ENCODE data around the gene C21orf58.
"Not testable (repeated sequence)": the region's sequence is repeated elsewhere in the genome, so short reads cannot be mapped to it uniquely, and the experiment has no call there.

Gene C21orf58

DNA sequence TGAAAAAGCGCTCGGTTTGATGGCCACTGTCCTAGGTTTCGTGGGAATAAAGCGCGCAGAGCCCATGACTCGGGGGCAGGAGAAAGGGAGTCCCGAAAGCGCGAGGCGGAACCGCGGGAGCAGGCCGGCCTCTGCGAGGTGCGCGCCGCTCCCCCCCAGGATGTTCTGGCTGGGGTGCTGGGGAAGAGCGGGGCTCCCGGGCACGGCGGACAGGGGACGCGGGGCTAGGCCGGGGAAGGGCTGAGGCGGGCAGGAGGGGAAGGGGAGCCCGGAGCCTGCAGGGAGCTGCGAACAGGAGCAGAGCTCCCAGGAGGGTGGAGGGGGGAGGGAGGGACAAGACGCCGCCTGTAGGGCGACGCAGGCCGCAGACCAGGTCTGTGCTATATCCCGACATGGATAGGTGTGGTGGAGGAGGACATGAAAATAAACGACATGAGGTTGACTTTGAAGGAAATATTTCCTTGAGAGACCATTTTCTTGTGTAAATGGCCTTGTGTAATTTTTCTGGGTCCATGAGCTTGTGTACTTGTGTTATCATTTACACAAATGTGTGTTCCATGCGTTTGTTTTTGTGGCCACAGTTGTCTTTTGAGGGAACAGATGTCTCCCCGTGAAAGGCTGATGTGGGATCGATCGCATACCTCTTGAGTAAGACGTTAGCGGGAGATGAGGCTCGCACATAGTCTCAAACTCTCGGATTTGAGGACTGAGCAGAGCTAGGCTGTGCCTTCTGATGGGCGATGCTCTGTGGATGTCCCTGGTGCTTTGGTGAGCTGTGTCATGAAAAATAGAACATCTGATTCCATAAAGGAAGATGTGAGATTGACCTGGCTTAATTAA lies 1.6 kb upstream of the C21orf58 start:
- DNase-seq (ENCODE audit: low read depth, low spot score), result no peak

DNA sequence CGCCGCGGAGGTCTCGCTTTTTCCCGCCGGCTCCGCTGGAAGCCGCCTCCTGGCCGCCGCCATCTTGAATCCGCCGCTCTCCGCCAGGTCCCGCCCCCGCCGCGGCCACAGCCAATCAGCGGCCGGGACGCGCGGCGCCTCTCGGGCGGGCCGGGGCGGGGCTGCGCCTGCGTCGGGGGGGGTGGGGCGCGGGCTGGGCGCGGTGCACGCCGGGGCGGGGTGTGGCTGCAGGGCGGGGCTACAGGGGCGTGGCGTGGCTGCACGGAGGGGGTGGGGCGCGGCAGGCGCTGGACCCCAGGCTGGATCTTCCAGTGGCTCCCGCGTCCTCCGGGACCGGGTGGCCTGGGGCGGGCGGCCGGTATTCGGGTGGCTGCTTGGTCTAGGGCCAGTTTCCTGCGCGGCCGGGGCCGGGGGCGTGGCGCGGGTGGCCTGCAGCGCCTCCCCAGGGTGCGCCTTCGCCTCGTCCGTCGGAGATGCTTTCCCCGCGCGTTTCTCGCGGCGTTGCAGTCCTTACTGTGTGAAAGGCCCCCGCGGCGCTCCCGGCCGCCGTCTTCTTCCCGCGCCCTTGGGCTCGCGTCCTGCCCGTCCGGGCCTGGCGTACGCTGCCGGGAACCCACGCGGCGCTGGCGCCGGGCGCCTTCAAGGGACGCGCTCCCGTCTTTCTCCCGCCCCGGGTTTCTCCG lies 861 bp upstream of the C21orf58 start:
- peak; percentile 75 for DNase-seq (ENCODE audit: low read depth, low spot score)

DNA sequence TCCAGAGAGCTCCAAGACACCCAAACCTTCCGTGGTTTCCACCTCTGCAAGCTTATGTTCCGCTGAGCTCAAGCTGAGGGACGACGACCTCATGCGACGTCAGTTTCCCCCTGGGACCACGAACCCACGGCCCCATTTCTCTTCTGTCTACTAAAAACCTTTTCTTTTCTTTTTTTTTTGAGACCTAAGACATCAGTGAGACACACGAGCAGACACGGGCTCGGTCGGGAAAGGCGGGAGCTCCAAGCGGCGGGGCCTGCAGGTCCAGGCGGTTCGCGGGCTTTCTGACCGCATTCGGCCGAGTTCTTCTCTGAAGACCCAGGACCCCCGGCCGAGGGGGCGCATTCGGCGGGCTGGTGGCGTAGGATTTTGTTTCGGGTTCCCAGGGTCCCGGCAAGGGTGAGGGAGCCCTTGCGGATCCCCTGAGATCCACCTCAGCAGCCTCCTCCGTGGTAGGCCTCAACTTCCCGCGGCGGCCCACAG lies 402 bp downstream of the C21orf58 start:
- no peak for DNase-seq (ENCODE audit: low read depth, low spot score)

- DNase-seq (ENCODE audit: low read depth, low spot score), result no peak
These were observed 1.1 kb downstream of the C21orf58 start for GRCh38 chr21:46322351-46323226.

- no peak for DNase-seq (ENCODE audit: low read depth, low spot score)
These were observed 3.3 kb downstream of the C21orf58 start for GRCh38 chr21:46320331-46320801.

- DNase-seq (ENCODE audit: low read depth, low spot score), result no peak
These were observed 4.5 kb downstream of the C21orf58 start for GRCh38 chr21:46319186-46319585.

DNA sequence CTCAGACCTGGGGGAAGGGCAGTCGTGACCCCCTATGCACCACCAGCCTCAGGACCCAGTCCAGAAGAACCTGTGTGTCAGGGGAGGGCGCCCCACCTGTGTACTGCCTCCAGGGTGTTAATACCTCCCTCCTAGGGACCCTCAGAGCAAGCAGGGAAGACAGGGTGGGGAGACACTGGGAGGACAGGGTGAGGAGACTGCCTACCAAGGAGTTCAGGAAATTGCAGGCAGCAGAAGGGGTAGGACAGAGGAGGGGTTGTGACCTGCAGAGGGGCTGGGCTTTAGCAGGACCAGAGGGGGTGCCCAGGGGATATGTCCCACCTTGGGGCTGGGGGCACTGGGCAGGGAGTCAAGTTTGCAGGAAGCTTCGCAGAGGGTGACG lies 5.2 kb downstream of the C21orf58 start:
- DNase-seq (ENCODE audit: low read depth, low spot score), result no peak

DNA sequence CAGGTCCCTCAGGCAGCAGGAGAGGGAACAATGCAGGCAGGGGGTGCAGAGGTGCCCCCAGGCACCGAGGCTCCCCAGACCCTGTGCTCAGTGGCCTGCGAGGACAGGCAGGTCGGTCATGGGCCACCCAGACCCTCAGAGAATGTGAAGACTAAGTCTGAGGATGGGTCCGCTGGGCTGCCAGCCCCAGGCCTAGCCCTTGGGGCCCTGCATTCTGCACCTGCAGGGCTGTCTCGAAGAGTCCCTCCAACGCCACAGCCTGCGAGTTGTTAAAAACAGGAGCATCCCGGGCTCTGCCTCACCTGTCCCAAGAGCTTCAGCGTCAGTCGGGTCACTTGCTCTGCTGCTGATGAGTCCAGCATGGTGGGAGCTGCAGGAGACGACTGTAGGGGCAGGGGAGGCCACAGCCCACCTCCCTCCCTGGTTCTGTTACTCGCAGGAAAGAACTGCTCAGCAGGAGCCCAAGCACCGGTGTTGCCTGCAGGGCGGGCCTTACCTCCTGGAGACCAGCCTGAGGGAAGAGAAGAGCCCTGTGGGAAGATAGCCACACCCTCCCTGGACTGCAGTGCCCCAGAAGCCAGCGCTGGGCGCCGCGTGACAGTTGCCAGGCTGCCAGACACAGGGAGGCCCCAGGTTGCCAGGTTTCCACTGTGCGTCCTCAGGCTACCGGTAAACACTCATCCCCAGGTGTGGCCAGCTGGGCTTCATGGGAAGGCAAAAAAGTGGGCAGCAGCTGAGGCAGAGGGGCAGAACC lies 5.8 kb downstream of the C21orf58 start:
- no peak for DNase-seq (ENCODE audit: low read depth, low spot score)

DNA sequence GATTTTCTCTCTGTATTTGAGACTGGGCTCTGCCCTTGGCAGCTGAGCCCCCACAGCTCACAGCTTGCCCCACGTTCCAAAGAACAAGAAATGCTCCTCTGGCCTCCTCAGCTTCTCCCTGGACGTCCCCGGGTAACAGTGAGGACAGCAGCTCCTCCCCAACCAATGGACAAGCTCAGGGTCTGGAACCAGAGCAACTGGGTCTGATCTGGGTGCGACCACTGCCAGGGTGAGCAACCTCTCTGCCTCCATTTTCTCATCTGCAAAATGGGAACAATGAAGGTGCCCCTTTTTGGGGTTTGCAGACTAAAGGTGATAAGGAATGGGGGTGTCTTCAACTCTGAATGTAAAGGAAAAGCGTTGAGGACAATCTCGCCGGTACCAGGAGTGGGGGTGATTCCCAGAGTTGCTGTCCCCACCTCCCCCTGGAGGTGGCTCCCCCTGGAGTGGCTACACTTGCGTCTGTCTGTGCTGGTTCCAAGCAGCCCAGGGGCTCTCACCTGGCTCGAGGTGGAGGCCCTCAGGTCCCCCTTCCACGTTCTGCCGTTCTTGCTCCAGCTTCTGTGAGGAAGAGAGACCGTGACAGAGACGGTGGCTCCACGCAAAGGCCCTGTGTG lies 6.9 kb downstream of the C21orf58 start:
- DNase-seq (ENCODE audit: low read depth, low spot score), result no peak

- DNase-seq (ENCODE audit: low read depth, low spot score), result no peak
These were observed 9.1 kb downstream of the C21orf58 start for GRCh38 chr21:46314441-46315020.

- DNase-seq (ENCODE audit: low read depth, low spot score), result no peak
These were observed 10.7 kb downstream of the C21orf58 start for GRCh38 chr21:46312949-46313348.

DNA sequence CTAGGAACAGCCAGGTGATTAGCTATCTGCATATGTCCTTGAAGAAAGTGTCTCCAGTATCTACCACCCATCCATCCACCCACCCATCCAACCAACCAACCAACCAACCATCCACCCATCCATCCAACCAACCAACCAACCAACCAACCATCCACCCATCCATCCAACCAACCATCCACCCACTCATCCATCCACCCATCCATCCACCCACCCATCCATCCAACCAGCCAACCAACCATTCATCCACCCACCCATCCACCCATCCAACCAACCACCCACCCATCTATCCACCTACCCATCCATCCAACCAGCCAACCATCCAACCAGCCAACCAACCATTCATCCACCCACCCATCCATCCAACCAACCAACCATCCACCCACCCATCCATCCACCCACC lies 12.1 kb downstream of the C21orf58 start:
- DNase-seq (ENCODE audit: low read depth, low spot score), result no peak

- DNase-seq (ENCODE audit: low read depth, low spot score), result not testable (repeated sequence)
These were observed 13.4 kb downstream of the C21orf58 start for GRCh38 chr21:46310260-46310659.

DNA sequence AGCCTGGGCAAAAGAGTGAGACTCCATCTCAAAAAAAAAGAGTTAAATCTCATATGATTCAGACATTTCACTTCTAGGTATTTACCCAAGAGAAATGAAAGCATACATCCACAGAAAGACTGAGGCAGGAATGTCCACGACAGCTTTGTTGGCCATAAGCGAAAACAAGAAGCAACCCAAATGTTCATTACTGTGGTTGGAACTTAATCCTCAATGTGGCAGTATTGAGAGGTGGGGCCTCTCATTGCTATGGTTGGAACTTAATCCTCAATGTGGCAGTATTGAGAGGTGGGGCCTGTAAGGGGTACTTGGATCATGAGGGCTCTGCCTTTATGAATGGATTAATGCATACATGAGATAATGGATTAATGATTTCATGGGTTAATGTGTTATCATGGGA lies 15.2 kb downstream of the C21orf58 start:
- DNase-seq (ENCODE audit: low read depth, low spot score), result no peak

DNA sequence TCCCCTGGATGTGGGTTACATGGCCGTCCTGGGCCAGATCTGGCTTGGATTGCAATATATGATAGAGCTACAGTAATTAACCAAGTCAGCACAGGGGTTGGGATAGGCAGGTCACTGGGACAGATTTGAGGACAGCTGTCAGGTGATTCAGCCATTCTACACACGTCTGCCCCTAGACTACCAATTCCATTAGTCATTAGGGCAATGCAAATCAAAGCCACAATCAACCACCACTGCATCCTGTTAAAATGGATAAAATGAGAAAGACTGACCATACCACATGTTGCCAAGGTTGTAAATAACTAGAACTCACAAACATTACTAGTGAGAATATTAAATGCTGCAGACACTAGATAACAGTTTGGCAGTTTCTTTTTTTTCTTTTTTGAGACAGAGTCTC lies 16.0 kb downstream of the C21orf58 start:
- no peak for DNase-seq (ENCODE audit: low read depth, low spot score)

- DNase-seq (ENCODE audit: low read depth, low spot score), result no peak
These were observed 18.7 kb downstream of the C21orf58 start for GRCh38 chr21:46304955-46305354.

DNA sequence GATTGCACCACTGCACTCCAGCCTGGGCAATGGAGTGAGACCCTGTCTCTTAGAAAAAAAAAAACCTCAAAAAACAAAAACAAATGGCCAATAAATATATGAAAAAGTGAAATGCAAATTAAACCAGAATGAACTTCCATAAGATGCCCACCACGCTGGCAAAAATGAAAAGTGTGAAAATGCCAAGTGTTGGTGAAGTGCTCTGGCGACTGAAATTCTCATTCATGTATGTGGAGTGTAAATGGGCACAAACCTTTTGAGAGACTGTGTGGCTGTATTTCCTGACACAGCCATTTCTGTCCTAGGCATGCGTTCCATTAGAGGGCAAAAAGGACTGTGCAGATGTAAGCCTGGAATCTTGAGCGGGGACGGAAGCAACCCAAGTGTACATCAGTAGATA lies 19.2 kb downstream of the C21orf58 start:
- no peak for DNase-seq (ENCODE audit: low read depth, low spot score)

DNA sequence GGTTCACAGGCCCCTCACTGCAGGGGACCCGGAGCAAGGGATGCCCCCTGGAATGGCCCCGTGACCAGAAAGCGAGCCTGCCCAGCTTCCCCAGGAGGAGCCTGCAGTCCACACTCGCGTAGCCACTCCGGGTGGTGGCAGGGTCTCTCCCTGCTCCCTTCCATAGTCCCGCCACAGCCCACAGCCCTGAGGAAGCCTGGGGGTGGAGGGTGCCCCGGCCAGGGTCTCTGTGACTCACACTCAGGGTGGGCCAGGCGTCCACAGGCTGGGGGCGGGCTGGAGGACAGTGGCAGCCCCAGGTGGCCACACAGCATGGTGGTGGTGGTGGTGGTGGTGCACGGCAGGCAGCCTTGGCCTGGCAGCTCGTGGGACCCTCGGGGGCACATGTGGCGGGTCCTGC lies 21.9 kb downstream of the C21orf58 start:
- DNase-seq (ENCODE audit: low read depth, low spot score), result no peak

DNA sequence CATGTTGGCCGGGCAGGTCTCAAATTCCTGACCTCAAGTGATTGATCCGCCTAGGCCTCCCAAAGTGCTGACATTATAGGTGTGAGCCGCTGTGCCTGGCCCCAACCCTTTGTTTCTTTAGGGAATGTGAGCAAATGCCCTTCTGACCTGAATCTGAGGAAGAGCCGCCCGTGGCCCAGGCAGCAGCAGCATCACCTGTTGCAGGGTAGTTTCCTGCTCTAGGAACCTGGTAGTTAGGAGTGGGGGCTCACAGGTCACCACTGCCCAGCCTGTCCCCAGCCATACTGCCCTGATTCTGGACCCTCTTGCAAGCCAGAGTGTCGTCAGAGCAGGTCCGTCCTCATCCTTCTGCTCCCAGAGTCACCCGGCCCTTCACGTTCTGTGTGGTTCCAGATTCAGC lies 24.5 kb downstream of the C21orf58 start:
- no peak for DNase-seq (ENCODE audit: low read depth, low spot score)
